ENCODE results near the gene LAMA4.
A peak's percentile ranks its signal among the peaks of the same experiment; 100 is the strongest.

LAMA4 gene

GRCh38 chr6:112227411-112227810 is 27.0 kb downstream of the LAMA4 start:
- no peak for DNase-seq (ENCODE audit: low read depth)
- TF ChIP-seq CTCF (conservative IDR thresholded peaks at IDR 0.05; ENCODE audit: control insufficient read depth, insufficient read depth, low read depth, low read length): no peak
- no peak overlapping the region for H3K4me3 ChIP-seq (ENCODE audit: control insufficient read depth, low read depth, low read length)

GRCh38 chr6:112225691-112226090 is 28.7 kb downstream of the LAMA4 start:
- TF ChIP-seq CTCF (conservative IDR thresholded peaks at IDR 0.05; ENCODE audit: control insufficient read depth, insufficient read depth, low read depth, low read length): no peak
- no peak for DNase-seq (ENCODE audit: low read depth)
- no peak overlapping the region for H3K4me3 ChIP-seq (ENCODE audit: control insufficient read depth, low read depth, low read length)

DNA sequence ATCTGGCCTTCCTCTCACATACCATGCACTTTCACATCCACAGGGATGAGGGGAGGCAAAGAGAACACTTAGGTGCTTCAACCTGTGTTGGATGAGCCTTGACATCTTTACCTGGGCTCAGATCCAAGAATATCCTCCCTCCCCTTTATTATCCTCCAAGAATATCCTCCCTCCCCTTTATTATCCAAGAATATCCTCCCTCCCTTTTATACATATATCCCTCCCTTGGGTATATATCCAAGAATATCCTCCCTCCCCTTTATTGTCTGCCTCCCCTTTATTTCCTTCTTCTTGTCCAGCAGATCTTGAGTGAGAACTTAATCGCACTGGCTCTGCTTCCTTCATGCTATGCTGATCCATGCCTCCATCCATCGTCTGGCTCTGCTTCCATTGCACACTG is 30.3 kb downstream of the LAMA4 start:
- DNase-seq (ENCODE audit: low read depth): no peak
- TF ChIP-seq CTCF (conservative IDR thresholded peaks at IDR 0.05; ENCODE audit: control insufficient read depth, insufficient read depth, low read depth, low read length): no peak
- H3K4me3 ChIP-seq (ENCODE audit: control insufficient read depth, low read depth, low read length): no peak overlapping the region

DNA sequence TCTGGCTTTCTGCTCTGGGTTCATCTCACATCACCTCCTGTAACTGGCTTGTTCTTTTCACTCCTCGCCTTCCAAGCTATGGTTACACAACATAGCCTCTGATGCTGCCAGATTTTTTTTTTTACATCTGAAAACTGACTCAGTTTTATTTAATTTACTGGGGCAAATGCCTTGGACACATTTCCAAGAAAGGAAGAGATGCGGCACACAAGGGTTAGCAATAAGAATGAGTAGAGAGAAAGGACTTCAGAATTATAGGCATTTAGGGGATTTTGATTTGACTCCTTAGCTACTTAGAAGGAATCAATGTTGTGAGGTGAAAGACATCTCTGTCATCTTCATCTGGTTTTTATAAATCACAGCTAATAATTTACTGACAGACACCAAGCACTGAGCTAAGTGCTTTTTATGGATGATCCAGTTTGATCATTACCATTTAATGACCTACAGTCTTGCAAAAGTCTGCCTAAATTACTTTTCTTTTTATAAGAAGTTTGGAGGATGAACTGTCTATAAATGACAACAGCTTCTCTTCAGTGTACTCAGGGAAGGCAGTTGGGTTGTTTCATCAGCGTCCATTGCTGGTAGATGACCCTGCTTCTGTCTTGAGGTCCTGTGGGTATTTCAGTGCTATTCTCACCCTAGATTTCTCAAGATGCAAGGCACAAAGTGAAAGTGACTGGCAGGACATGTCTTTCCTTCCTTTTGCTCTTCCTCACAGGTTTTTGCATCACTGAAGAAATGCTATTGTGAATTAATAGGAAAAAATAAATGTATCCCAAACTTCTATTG is 31.1 kb downstream of the LAMA4 start:
- no peak overlapping the region for H3K4me3 ChIP-seq (ENCODE audit: control insufficient read depth, low read depth, low read length)
- peak; percentile 97 for DNase-seq (ENCODE audit: low read depth)
- TF ChIP-seq CTCF (conservative IDR thresholded peaks at IDR 0.05; ENCODE audit: control insufficient read depth, insufficient read depth, low read depth, low read length): no peak

DNA sequence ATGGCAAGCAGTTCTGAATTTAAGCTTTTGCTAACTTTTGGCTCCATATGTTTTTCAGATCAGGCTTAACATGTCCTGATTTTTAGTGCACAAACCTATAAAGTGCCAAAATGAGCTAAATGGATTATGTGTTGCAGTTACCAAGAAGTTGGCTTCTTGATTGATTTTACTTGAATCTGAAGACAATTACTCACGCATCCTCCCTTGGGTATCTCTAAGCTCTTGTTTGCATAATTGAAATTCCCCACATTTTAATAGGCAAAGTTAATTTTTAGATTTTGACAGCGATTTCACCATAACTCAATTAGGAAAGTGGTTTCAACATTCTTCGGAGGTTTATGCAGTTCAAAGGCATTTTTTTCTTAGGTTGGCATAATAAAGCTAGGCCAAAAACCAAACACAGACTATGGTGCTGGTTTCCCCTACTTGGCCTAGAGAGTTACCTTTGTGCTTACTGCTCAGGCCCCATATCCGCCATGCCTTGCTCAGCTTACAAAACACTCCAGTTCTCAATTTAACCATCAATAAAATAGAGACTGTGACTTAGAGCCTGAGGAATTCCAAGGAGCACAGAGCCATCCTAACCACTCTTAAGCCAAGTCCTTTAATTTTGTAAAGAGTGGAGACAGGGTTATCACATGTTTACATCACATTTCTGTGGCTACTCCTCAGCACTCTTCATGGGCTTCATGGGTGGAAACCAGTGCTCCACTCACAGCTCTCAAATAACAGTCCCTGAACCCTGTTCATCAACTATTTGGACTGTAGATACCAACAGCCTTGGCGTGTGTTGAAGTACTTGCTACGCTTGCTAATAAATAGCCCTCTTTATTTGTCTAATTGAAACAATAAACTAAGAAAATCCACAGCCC is 32.1 kb downstream of the LAMA4 start:
- peak; percentile 92 for DNase-seq (ENCODE audit: low read depth)
- no peak for TF ChIP-seq CTCF (conservative IDR thresholded peaks at IDR 0.05; ENCODE audit: control insufficient read depth, insufficient read depth, low read depth, low read length)
- H3K4me3 ChIP-seq (ENCODE audit: control insufficient read depth, low read depth, low read length): no peak overlapping the region

DNA sequence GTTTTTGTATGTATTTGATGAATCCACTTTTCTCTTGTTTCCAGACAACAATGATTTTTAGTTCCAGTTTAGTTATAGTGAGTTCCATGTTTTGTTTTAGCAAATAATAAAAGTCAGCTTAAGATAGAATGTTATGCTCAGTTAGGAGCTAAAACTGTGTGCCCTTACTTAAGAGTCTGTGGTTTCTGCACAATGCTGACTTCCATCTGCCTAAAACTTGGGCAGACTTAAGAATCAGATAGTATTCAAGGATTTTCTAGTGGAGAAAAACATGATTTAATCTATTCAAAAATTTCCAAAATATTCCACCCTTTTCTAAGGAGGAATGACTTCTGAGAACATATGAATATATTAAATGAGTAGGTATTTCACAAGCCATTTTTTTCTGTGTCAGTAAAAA is 32.8 kb downstream of the LAMA4 start:
- TF ChIP-seq CTCF (conservative IDR thresholded peaks at IDR 0.05; ENCODE audit: control insufficient read depth, insufficient read depth, low read depth, low read length): no peak
- no peak overlapping the region for H3K4me3 ChIP-seq (ENCODE audit: control insufficient read depth, low read depth, low read length)
- DNase-seq (ENCODE audit: low read depth): no peak

All from fibroblast of mammary gland (primary cell).